Skeletal muscle tissue (tissue), 4 donors: ENCODE data around the gene TTLL11. TPM values are rescaled to one million over a fixed set of nuclear protein-coding genes. Genes with fewer than 3 reads are reported as not detected.

Source experiments
- H3K27ac ChIP-seq: one replicate; pipeline ENCODE4 v1.7.0; 2013; ENCODE audit warnings: mild to moderate bottlenecking, low read depth, low read length, inconsistent platforms
- H3K27me3 ChIP-seq, 3 donors: one replicate each; pipeline ENCODE4 v1.7.0; 2013; ENCODE audit warnings: low read length in 3 of 3; ENCODE audit not compliant: control insufficient read depth in 3 of 3, insufficient read depth in 3 of 3
- H3K36me3 ChIP-seq, 3 donors: one replicate each; pipeline ENCODE4 v1.7.0; 2013; ENCODE audit warnings: low read length in 3 of 3; ENCODE audit not compliant: control insufficient read depth in 3 of 3, insufficient read depth in 3 of 3
- H3K4me1 ChIP-seq, 3 donors: one replicate each; pipeline ENCODE4 v1.7.0; 2013; ENCODE audit warnings: low read length in 3 of 3, mild to moderate bottlenecking in 3 of 3; ENCODE audit not compliant: control insufficient read depth in 3 of 3, insufficient read depth in 3 of 3
- H3K4me3 ChIP-seq, 3 donors: one replicate each; pipeline ENCODE4 v1.7.0; 2013; ENCODE audit warnings: low read length in 3 of 3
- H3K9ac ChIP-seq, 3 donors: one replicate each; pipeline ENCODE4 v1.7.0; 2013; ENCODE audit warnings: low read length in 3 of 3, mild to moderate bottlenecking in 3 of 3, moderate library complexity in 2 of 3, low read depth in 1 of 3
- H3K9me3 ChIP-seq, 3 donors: one replicate each; pipeline ENCODE4 v1.7.0; 2013; ENCODE audit warnings: low read length in 3 of 3; ENCODE audit not compliant: control insufficient read depth in 3 of 3
- total RNA-seq: library from RNA; depleted of rRNA; stranded (reverse); fragments of >200 nt; gene quantifications from one replicate; pipeline ENCODE4 v1.2.3, GENCODE V29; 2014
- donor health status: Osteomylitis.

TTLL11 gene
- total RNA-seq, 1 donor from 2014 or later = 13.0 TPM

DNA sequence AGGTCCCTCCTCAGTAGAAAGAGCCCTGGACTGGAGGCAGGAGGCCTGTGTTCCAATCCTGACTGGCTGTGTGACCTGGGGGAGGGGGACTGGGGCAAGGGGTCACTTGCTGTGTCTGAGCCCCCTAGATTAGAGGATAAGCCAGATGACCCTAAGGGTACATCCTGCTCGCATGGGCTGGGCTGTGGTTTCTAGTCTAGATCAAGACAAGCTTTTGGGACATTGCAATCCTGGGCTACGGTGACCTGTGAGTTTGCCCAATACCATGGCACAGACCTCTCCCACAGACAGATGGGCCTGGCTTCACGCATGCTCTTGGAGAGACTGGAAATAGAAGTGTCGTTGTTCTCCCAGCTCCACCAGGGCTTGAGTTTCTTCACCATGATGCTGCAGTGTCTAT, 39.4 kb upstream of the TTLL11 start:
- no peak overlapping the region for H3K27ac ChIP-seq
- no peaks in the 10 kb centered on the region for H3K9me3 ChIP-seq
- H3K36me3 ChIP-seq = no peaks in the 10 kb centered on the region
- no peak overlapping the region for H3K4me3 ChIP-seq
- H3K4me1 ChIP-seq = peaks cover 7 to 22% (median 20%) of the 10 kb centered on the region in 3 donors
- H3K9ac ChIP-seq = no peak overlapping the region
- H3K27me3 ChIP-seq = peaks cover 3 to 6% (median 3%) of the 10 kb centered on the region in 3 donors

DNA sequence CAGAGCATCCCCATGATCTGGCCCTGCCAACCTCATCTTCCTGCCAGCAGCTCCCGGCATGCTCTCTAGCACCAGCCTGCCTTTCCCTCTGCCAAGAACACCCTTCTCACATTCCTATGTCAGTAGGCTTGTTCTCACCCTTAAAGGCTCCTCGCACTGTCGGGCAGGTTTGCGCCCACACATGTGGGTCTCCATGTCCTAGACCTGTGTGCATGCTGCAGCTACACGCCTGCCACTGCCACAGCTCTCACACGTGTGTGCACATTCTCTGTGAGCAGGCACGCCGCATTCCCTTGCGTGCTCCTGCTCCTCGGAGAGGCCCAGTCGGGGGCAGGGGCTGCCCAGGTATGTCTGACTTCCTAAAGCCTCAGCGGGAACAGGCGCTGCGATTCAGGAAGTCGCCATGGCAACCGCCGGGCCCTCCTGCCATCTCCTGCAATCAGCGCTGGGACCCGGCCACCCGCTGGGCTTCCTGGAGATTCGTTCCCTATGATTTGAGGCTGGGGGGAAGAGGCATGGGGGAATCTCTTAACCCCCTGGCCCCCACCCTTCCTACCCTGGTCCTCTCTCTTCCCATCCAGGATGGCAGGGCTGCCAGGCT, 38.4 kb upstream of the TTLL11 start:
- Histone ChIP-seq H3K27ac (no peak overlapping the region), H3K36me3 (no peaks in the 10 kb centered on the region), H3K9ac (peak overlapping the region in 1 of 3 donors; percentile 45), H3K27me3 (peaks cover 4 to 12% (median 8%) of the 10 kb centered on the region in 3 donors), H3K4me1 (peaks cover 7 to 25% (median 24%) of the 10 kb centered on the region in 3 donors), H3K4me3 (no peak overlapping the region), H3K9me3 (no peaks in the 10 kb centered on the region)

DNA sequence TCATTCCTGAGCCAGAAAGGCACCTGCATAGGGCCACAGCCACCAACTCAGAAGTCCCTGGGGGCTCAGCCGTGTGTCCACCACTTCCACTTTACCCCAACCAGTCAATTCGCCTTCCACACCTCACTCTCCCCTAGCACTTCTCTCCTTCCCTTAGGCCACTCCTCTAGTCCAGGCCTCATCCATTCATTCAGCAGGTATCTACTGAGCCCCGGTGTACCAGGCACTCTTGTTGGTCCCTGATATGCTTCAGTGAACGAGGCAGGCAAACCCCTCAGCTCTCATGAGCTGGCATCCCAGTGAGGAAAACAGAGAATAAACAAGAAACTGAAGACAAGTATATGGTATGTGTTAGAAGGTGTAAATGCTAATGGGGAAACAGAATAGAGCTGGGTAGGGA, 37.7 kb upstream of the TTLL11 start:
- no peaks in the 10 kb centered on the region for H3K36me3 ChIP-seq
- no peak overlapping the region for H3K9ac ChIP-seq
- H3K27ac ChIP-seq = no peak overlapping the region
- peaks cover 11 to 18% (median 15%) of the 10 kb centered on the region in 3 donors for H3K27me3 ChIP-seq
- H3K4me1 ChIP-seq = peaks cover 14 to 31% (median 30%) of the 10 kb centered on the region in 3 donors
- H3K4me3 ChIP-seq = no peak overlapping the region
- H3K9me3 ChIP-seq = no peaks in the 10 kb centered on the region

DNA sequence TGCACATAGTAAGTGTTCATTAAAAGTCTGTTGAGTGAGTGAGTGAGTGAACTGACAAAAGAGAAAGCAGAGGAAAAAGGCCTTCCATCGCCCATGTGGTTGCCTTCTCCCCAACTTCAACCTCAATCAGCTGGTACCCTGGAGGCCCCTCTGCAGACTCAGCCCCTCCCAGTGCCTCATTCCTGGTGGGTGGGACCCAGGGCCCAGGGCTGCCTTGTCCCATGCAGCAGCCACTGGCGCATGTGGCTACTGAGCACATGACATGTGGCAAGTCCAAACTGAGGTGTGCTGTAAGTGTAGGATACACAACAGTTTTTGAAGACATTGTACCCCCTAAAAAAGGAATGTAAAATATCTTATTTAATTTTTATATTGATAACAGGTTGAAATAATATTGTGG, 36.9 kb upstream of the TTLL11 start:
- Histone ChIP-seq H3K27me3 (peaks cover 19 to 23% (median 23%) of the 10 kb centered on the region in 3 donors), H3K4me1 (peaks cover 20 to 37% (median 33%) of the 10 kb centered on the region in 3 donors), H3K9me3 (no peaks in the 10 kb centered on the region), H3K4me3 (no peak overlapping the region), H3K27ac (no peak overlapping the region), H3K9ac (no peak overlapping the region), H3K36me3 (no peaks in the 10 kb centered on the region)

DNA sequence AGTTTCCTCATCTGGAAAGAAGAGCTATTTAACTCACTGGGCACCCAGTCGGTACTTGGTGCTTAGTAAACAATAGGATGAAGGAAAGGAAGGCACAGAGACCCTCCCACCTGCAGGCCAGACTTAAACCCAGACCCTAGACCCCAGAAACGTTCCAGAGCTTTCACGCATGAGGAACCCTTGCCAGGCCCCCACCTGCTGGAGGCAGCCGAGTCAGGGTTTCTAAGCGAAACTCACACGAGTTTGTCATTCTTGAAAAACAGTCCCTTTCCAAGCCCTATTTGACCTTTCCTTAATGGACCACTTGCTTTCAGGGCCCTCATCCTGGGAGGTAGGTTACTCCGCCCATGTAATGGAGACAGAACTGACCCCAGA, 35.8 kb upstream of the TTLL11 start:
- H3K36me3 ChIP-seq = no peaks in the 10 kb centered on the region
- peaks cover 20 to 37% (median 27%) of the 10 kb centered on the region in 3 donors for H3K4me1 ChIP-seq

DNA sequence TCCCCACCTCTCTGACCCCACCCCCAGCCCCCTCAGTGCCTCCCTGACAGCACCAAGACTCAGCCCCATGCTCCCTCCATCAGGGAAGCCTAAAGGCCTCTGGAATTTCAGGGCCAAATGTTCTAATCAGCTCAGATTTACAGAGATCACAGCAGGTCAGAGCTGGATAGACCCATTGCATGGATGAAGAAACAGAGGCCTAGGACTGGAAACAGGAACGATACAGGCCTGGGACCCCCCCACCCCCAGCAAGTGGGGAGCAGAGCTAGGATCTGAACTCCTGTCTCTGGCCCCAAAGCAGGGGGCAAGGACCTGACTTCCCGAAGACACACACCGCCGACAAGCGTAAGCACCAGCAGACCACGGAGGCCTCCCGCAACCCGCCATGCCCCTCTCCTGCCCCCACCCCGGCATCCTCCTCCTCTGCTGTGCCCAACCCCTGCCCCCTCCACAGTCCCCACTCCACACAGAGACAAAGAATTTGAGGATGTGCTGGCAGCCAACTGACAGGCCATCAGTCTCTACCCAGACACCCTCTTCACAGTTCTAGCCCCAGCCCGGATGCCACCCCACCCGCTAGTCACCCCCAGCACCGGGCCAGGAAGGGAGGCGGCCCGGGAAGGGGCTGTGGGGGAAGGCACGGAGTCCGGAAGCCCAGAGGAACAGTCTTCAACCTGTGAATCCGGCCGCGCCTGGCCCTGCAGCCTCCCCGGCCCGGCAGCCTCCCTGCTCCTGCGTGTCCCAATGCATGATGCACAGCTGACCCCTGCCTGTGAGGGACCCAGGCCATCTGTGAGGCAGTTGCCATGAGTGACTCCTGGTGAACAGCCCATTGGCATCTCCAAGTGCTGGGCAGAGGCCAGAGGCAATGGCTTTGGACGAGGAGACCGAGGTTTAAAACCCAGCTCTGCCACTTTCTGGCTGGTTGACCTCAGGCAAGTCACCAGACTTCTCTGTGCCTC, 35.2 kb upstream of the TTLL11 start:
- Histone ChIP-seq H3K9ac (no peak overlapping the region), H3K4me1 (peaks cover 20 to 35% (median 25%) of the 10 kb centered on the region in 3 donors), H3K27me3 (peaks cover 20 to 27% (median 25%) of the 10 kb centered on the region in 3 donors), H3K9me3 (no peaks in the 10 kb centered on the region), H3K27ac (no peak overlapping the region), H3K4me3 (no peak overlapping the region), H3K36me3 (no peaks in the 10 kb centered on the region)

More for the DNA sequence above, 35.8 kb upstream of the TTLL11 start:
- Histone ChIP-seq H3K4me3 (no peak overlapping the region), H3K27me3 (peaks cover 21 to 27% (median 25%) of the 10 kb centered on the region in 3 donors), H3K9me3 (no peaks in the 10 kb centered on the region), H3K9ac (no peak overlapping the region), H3K27ac (no peak overlapping the region)

DNA sequence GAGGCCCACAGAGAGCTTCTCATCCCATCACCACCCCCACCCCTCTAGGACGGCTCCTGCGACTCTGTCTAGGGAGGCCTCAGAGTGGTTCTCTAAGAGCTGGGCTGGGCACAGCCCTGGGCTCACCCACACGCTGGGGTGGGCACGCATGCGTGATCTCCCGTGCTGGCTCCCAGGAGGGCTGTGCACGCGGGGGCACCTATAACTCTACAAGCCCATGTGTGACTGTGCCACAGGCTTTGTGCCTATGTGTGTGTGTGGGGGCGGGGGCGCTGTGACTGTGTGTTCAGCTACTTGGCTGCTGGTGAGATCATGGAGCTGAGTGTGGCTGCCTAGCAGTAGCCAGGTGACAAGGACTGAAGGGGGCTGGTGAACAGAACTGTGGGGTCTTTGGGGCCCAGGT, 34.3 kb upstream of the TTLL11 start:
- H3K27ac ChIP-seq = no peak overlapping the region
- peaks cover 18 to 27% (median 25%) of the 10 kb centered on the region in 3 donors for H3K27me3 ChIP-seq
- H3K4me1 ChIP-seq = peaks cover 20 to 28% (median 24%) of the 10 kb centered on the region in 3 donors
- no peak overlapping the region for H3K9ac ChIP-seq
- H3K4me3 ChIP-seq = no peak overlapping the region
- H3K36me3 ChIP-seq = no peaks in the 10 kb centered on the region
- no peaks in the 10 kb centered on the region for H3K9me3 ChIP-seq

DNA sequence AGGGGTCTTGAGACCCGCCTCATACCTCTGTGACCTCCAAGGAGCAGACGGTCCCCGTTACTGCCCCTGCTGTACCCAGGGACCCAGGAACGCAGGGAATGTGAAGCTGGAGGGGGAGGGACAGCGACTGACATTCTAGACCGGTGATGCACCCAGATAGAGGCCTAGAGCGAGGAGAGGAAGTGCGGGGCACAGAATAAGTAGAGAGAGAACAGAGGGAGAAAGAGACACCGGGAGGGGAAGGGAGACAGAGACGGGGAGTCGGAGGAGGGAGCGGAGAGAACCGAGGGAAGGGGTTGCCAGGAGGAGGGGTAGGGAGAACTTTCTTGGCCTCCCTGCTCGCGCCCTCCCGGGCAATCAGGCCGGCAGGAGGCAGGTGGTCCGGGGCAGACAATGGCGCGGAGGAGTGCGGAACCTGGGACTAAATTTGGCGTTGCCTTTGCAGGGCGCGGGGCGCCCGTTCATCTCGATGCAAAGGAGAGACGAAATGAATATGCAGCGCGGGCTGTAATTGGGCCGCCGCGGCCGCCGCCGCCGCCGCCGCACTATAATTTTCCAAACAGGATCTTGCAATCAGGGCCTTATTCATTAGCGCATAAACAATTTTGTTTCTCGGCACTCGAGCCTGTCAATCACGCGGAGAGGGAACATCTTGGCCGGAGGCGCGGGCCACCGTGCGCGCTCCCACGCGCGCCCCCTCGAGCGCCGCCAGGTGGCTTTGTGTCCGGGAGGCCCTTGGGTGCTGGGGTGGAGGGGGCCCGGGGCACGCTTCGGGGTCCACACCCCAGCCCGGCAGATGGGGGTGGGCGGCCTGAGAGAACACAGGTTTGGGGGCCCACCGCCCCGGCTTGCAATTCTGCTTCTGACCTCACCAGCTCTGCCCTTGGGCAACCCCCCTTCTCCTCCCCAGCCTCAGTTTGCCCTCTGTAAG, 33.5 kb upstream of the TTLL11 start:
- Histone ChIP-seq H3K27ac (no peak overlapping the region), H3K4me3 (peak overlapping the region in 1 of 3 donors; percentile 35), H3K9ac (peak overlapping the region in 1 of 3 donors; percentile 38), H3K4me1 (peaks cover 19 to 25% (median 19%) of the 10 kb centered on the region in 3 donors), H3K36me3 (no peaks in the 10 kb centered on the region), H3K27me3 (peaks cover 18 to 27% (median 25%) of the 10 kb centered on the region in 3 donors), H3K9me3 (no peaks in the 10 kb centered on the region)

DNA sequence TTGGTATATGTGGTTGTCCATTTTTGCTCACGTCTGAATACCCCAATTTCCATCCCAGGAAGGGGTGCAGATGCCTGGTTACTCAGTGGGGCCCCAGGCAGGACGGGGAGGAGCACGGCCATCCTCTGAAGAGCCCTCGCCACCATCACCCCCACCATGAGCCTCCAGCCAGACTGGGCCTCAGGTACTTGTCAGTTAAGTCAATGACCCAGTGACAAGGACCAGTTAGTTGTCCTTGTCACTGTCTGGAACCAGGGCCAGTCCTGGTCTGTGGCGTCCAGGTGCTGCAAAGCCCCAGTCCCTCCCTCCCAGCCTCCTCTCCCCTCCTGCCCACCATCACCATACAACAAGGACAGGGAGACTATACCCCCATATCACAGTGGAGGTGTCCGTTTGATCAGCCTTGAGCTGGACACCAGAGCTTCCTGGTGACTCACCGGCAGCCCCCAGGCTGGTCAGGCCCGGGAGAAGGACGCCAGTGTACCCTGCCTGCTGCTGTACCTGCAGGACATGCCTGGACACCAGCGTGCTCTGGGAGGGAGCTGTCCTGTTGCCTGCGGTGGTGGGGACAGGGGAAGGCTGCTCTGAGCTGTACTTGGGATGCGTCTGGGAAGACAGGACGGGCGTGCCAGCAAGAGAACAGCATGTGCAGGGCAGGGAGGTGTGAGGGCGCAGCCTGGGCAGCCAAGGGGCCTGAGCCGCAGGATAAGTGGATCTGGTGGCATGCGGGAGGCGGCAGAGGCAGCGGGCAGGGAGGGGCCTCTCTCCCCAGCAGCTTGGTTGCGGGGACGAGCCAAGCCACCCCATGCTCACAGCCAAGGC, 32.6 kb upstream of the TTLL11 start:
- H3K4me1 ChIP-seq = peaks cover 13 to 19% (median 13%) of the 10 kb centered on the region in 3 donors
- H3K9ac ChIP-seq = no peak overlapping the region
- H3K4me3 ChIP-seq = no peak overlapping the region

More for the DNA sequence above, 32.6 kb upstream of the TTLL11 start:
- Histone ChIP-seq H3K27ac (no peak overlapping the region), H3K36me3 (no peaks in the 10 kb centered on the region), H3K27me3 (peaks cover 18 to 25% (median 21%) of the 10 kb centered on the region in 3 donors), H3K9me3 (no peaks in the 10 kb centered on the region)
